GM21515 (cell line): ENCODE data around the gene ERICH6B.
"Not testable (repeated sequence)": the region's sequence is repeated elsewhere in the genome, so short reads cannot be mapped to it uniquely, and the experiment has no call there.

Source experiments
- ATAC-seq: cut with Tn5 transposase; IDR thresholded peaks from one replicate; pipeline ENCODE4 v1.9.1; 2021; ENCODE audit not compliant: unreplicated experiment

The ERICH6B gene

DNA sequence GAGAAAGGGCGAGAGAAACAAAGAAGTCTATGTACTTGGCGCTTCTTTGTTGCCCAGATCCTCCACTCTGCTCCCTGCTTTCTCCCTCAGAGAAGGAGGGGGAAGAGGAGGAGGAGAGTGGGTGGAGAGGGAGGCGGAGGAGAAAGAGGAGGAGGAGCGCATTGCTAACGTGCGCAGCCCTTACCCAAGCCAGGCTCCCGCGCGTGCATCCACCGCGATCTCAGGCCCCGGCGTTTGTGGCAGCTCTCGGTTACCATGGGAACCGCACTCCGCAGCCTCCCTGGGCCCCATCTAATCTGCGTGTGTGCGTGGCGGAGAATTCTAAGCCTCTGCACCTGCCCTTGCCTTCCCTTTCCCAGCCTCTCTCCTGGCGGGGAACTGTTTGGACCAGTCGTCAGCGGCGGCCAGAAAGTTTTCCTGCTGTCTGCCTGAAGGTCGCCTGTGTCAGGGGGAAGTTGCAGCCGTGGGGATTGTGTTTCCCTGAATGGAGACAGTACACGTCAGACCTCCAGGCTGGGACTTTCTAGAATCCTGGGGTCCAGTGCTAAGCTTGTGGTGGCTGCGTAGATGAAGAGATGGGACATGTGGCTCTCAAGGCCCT, at the start of gene ERICH6B:
Gene ERICH6B, minus strand, starts transcription at position 239 of the 601 bp plus-strand sequence. CDS start 18,734 bp downstream, outside the sequence.
- no peak for ATAC-seq

DNA sequence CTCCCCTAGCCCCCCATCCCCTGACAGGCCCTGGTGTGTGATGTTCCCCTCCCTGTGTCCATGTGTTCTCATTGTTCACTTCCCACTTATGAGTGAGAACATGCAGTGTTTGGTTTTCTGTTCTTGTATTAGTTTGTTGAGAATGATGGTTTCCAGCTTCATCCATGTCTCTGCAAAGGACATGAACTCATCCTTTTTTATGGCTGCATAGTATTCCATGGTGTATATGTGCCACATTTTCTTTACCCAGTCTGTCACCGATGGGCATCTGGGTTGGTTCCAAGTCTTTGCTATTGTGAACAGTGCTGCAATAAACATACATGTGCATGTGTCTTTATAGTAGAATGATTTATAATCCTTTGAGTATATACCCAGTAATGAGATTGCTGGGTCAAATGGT, 47.4 kb upstream of the ERICH6B start:
- ATAC-seq = not testable (repeated sequence)

DNA sequence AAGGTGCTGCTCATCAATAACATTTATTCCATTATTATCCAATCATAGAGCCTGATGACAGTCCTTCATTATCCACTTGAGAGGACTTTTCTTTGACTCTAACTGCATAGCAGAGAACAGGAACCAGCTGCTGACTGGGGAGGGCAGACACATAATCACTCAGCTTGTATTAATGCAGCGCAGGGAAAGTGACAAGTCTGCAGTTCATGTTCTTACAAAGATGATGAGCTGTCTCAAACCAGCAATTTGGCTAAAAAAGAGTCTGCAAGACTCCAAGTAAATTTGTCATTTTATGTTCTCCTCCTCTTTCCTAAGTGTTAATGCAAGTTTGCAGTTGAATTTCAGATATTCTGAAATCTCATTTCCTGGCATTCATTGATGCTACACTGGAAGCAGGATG, 46.6 kb upstream of the ERICH6B start:
- ATAC-seq = no peak

DNA sequence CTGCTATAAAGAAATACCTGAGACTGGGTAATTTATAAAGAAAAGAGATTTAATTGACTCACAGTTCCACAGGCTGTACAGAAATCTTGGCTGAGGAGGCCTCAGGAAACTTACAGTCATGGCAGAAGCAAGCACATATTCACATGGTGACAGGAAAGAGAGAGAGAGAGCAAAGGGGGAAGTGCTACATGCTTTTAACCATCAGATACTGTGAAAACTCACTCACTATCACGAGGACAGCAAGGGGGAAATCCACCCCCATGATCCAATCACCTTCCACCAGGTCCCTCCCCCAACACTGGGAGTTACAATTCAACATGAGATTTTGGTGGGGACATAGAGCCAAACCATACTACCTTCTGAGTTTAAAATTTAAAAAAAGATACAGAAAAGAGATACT, 44.9 kb upstream of the ERICH6B start:
- not testable (repeated sequence) for ATAC-seq

DNA sequence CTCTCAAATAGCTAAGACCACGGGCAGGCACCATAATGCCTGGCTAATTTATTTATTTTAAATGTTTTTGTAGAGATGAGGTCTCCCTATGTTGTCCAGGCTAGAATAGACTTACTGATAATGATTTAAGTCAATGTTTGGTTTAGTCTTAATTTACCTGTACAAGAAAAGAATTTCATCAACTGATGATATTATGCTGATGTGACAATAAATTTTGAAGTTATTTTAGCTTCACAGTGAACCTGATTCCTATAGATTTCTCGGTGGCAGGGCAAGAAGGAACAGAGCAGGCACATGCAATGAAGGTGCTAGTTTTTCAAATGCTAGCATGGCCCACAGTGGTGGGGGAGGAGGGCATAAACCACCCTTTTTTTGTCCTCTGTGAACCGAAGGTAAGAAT, 44.0 kb upstream of the ERICH6B start:
- no peak for ATAC-seq

DNA sequence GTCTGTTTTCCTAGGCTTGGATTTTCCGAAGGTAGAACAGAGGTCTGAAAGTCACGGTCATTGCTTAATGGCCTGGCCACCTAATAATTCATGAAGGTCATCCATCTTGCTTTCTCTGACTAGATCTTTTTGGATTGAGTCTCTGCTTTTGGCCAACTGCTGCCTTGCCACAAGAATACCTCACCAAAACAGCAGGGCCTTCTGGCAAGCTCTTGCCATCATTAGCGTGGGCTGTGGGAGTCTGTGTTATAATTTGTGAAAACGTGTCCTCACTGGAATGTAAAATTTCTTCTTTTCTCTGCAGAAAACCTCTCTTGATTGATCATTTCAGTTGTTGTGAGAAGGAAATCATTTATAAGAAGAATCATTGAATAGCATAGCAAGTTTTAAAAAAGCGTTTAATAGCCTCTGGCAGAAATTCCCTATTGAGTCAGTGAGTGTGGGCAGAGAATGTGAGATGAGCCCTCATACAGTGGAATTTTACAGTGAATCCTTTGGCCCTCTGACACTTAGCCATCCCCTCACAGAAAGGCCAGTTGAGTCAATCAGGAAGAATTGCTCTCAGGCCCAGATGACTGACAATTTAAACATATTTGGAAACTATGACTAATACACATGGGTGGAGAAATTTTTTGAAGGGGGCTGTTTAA, 43.2 kb upstream of the ERICH6B start:
- no peak for ATAC-seq

DNA sequence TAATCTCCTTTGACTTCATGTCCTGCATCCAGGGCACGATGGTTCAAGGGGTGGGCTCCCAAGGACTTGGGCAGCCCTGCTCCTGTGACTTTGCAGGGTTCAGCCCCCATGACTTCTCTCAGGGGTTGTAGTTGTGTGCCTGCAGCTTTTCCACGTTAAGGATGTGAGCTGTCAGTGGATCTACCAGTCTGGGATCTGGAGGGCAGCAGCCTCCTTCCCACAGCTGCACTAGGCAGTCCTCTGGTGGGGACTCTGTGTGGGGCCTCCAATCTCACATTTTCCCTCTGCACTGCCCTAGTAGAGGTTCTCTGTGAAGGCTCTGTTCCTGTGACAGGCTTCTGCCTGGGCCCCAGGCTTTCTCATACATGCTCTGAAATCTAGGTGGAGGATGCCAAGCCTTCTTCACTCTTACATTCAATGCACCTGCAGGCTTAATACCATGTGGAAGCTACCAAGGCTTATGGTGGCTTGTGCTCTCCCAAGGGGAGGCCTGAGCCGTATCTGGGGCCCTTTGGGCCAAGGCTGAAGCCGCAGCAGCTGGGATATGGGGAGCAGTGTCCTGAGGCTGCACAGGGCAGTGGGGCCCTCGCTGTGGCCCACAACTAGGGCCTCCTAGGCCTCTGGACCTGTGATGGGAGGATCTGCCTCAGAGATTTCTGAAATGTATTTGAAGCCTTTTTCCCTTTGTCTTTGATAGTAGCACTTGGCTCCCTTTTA, 39.3 kb upstream of the ERICH6B start:
- no peak for ATAC-seq

DNA sequence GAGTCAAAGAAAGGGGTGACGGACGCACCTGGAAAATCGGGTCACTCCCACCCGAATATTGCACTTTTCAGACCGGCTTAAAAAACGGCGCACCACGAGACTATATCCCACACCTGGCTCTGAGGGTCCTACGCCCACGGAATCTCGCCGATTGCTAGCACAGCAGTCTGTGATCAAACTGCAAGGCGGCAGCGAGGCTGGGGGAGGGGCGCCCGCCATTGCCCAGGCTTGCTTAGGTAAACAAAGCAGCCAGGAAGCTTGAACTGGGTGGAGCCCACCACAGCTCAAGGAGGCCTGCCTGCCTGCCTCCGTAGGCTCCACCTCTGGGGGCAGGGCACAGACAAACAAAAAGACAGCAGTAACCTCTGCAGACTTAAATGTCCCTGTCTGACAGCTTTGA, 29.7 kb upstream of the ERICH6B start:
- not testable (repeated sequence) for ATAC-seq

DNA sequence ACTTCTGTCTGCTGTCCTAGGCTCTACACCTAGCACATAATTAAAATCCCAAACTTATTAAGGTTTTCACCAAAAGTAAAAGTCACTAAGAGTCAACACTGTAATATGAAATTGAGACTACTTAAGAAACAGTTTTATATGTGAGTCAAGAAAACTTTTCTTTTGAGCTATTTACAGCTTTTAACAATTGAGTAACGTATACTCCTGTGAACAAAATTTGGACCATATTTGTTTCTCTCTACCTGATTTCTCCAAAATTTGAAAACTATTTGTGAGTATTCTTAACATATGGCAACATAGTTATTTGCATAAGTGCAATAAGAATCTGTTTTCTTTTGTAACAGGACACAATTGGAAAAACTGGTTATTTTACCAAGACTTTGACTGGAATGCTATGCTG, 26.6 kb upstream of the ERICH6B start:
- ATAC-seq = not testable (repeated sequence)

DNA sequence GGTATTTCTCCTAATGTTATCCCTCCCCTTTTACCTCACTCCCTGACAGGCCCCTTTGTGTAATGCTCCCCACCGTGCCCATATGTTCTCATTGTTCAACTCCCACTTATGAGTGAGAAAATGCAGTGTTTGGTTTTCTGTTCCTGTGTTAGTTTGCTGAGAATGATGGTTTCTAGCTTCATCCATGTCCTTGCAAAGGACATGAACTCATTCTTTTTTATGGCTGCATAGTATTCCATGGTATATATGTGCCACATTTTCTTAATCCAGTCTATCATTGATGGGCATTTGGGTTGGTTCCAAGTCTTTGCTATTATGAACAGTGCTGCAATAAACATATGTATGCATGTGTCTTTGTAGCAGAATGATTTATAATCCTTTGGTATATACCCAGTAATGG, 19.8 kb upstream of the ERICH6B start:
- ATAC-seq = not testable (repeated sequence)

DNA sequence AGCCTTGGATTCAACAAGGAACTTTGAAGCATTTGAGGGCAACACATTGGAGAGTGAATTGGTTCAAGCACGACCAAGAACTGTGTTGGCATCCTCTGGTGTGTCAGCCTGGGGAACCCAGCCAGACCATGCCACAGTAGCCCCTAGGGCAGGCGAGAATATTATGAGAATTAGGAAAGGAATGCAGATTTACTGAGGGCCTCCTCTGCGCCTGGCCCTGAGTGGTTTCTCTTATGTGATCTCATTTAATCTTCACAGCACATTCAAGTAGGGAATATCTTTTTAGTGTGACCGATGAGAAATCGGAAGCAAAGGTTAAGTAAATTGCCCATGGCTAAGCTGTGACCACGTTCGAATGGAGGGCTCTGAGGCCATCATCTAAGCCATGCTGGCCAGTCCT, 15.3 kb upstream of the ERICH6B start:
- ATAC-seq = no peak

DNA sequence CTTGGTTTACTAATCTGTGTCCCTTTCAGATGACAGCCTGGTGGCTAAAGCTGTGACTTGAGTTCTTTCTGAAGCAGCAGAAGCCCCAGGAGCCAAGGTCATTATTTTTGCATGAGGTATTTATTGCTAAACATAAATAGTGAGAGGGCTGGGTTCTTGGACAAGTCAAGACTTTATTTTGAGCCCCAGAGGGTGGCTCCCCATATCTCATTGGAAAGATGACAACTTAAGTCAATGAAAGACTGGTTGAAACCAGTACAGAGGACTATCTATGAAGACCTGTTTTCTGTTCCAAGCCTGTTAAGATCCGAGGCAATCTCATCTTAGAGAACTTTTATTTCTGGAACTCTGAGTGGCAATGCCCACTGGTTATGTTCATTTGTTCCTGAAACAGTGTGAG, 14.4 kb upstream of the ERICH6B start:
- ATAC-seq = no peak

DNA sequence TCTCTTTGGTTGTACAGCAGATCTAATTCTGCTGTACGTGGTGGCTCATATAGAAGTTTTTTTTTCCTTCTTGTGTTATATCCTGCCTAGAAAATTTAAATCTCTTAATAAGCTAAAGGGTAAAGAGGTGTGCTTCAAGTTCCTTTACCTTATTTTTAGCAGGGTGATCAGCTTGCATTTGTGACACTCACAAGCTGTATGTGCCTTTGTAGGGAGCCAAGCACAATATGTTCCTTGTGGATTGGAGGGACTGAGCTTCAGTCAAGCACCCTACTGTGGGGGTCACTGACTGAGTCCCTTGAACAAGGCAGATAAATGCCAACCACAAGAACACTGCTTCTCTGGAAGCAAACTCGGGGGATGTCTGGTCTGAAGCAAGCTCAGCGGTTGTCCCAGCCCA, 12.6 kb upstream of the ERICH6B start:
- no peak for ATAC-seq

DNA sequence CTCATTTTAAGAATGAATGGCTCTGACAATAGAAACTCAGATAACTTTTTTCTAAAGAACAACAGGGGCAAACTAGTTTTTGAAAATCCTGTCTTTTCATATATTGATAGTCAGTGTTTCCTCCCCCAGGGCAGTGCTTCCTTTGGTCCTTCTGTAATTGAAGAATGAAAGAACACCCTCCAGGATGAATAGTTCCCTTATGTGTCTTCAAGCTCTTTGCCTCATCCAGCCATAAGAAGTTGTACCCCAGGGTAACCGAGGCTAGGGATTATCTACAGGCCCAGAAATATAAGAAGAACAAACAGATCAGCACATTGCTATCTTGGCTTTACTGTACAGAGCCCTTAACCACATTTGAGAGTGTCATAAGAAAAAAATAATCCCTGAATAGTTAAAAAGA, 12.1 kb upstream of the ERICH6B start:
- no peak for ATAC-seq

DNA sequence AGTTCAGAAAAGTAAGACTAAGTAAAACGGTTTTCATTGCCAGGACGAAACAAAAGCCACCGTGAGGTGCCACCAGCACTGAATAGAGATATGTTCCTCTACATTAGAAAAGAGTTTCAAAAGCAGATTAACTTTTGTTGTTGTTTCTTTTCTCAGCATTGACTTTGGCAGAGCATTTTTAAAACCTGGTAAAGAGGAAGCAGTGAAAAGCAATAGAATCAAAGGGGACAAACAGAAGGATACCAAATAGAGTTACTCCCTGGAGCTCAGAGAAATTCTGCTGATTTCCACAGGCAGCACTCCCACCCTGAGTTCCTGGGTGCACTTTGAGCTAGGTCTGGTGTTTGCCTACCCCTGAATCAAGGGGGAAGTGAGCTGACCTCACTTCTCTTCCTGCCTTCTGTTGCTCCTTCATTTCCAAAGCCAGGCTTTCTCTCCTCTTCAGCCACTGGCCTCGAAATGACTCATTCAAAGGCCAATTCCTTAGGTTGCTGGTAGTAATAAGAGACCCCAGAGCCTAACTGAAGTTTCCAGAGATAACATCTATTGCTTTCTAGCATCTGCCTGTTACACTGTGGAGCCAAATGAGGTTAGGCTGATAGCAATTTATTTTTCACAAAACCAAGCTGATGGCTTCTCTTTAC, 11.3 kb upstream of the ERICH6B start:
- no peak for ATAC-seq

DNA sequence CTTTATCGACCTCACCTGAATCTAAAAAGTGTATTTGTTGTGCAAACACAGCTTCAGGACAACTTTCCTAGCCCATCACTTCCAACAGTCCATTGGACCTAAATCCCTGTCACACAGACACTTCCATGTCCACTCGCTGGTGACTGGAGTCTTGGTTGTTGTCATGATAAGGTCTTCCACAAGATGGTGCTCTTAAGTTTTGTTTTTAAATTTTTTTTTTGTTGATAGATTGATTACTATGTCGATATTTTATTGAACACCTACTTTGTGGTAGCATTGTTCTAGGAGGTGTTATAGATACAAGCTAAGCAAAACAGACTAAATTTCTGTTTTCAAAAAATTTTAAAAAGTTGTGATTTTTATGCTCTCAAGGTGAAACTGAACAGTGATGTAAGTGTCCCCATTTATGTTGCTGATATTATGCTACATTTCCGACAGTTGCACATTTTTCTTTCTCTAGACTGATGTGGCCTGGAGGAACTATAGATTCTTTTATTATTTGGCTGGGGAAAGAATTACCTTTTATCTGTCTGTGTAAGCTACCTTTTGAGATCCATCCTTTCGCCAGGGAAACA, 8.1 kb upstream of the ERICH6B start:
- no peak for ATAC-seq

DNA sequence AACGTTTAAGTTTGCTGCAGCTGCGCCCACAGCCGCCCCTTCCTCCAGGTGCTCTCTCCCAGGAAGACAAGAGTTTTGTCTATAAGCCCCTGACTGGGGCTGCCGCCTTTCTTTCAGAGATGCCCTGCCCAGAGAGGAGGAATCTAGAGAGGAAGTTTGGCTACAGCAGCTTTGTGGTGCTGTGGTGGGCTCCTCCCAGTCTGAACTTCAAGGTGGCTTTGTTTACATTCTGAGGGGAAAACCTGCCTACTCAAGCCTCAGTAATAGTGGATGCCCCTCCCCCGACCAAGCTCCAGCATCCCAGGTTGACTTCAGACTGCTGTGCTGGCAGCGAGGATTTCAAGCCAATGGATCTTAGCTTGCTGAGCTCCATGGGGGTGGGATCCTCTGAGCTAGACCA, 6.4 kb upstream of the ERICH6B start:
- no peak for ATAC-seq

DNA sequence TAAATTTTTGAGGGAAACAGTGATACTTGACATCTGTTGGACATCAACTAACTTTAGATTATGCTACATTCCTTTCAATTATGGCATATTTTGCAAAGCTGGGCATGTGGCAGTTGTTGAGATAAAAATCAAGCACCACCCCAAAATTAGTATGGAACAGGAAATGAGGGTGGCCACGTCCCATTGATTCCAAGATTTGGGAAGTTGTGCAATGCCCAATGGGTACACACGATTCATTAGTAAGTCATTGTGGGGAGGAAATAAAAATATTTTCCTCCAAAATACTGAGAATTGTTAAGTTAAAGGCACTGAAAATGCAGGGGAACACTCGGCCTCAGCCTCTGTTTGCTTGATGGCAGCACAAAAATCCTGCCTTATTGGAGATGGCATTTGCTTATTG, 7.6 kb downstream of the ERICH6B start:
- ATAC-seq = no peak

DNA sequence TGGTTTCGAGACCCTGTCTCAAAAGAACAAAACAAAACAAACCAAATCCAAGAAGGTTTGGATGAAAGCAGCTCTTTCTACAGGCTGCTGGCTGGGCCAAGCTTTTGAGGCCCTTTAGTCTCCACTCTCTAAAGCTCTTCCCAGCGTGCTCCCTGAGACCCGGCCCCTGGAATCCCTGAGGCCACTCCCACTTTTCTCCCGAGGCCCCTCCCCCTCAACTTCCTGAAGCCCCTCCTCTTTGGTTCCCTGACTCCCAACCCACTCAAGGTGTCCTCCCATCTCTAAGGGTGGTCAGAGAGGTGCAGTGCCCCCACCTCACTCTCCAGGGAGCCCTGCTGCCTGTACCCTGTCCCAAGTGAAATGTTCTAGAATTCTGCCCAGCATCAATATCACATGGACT, 10.6 kb downstream of the ERICH6B start:
- no peak for ATAC-seq

DNA sequence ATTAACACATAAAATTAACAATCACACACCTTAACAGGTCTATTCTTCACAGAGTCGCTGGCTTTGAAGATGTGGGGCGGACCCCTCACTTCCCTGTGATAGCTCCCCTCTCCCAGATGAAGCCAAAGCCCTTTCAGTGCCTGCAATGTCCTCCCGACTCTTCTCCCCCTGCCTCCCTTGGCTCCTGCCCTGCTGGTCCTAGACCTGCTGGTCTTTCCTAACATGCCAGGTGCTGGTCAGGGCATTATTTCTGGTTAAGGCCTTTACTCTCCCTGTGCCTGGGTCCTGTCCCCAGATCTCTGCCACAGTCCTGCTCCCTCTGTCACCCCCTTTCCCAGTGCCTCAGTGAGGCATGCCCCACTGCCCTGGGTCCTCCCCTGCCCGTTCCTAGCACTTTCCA, 12.2 kb downstream of the ERICH6B start:
- ATAC-seq = no peak
